ENCODE data around the gene PHF19.

PHF19 gene

GRCh38 chr9:120875195-120875565 lies 1.8 kb downstream of the PHF19 start:
- CTCF ChIA-PET = interaction anchor here (1.3 kb wide), 1 partner anchor 9 kb away, joined by 3 read pairs; no protein-coding TSS in a partner anchor
- POLR2A ChIA-PET = no interaction called here
- DNase-seq (ENCODE audit: low read depth, low spot score) = no peak
- TF ChIP-seq CTCF (IDR thresholded peaks at IDR 0.05; ENCODE audit: insufficient read depth, low read length, missing control alignments) = no peak
- H3K4me3 ChIP-seq (ENCODE audit: low read depth, low read length) = peak overlapping the region; percentile 67; the same call in 1 of the 2 replicates

- no peak for TF ChIP-seq CTCF (IDR thresholded peaks at IDR 0.05; ENCODE audit: insufficient read depth, low read length, missing control alignments)
- H3K4me3 ChIP-seq (ENCODE audit: low read depth, low read length) = no peak overlapping the region
- DNase-seq (ENCODE audit: low read depth, low spot score) = no peak
- ChIA-PET POLR2A (no interaction called here), CTCF (interaction anchor here (1.3 kb wide), 1 partner anchor 8 kb away, joined by 3 read pairs; no protein-coding TSS in a partner anchor)
Observed at GRCh38 chr9:120874226-120875194, 2.5 kb downstream of the PHF19 start.

DNA sequence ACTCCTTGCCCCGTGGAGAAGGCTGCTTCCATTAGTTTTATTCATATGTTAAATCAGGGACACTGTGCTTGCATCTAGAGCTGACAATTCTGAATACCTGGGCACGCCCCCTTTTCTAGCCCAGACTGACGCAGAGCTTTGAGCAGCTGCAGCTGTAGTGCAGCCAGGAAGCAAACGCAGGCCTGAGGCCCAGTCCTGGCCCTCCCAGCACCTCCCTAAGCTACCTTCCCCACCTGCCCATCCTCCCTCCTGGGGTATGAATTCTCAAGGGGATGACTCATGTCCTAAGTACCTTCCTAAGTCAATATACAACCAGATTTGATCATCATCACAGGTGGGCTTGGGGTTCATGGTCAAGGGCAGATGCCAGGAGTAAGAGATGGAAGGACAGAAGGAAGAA lies 3.5 kb downstream of the PHF19 start:
- CTCF ChIA-PET = interaction anchor here (1.2 to 1.7 kb wide), 2 partner anchors 63 to 187 kb away, joined by 3 to 8 read pairs; no protein-coding TSS in a partner anchor
- POLR2A ChIA-PET = no interaction called here
- no peak for TF ChIP-seq CTCF (IDR thresholded peaks at IDR 0.05; ENCODE audit: insufficient read depth, low read length, missing control alignments)
- DNase-seq (ENCODE audit: low read depth, low spot score) = no peak
- no peak overlapping the region for H3K4me3 ChIP-seq (ENCODE audit: low read depth, low read length)

DNA sequence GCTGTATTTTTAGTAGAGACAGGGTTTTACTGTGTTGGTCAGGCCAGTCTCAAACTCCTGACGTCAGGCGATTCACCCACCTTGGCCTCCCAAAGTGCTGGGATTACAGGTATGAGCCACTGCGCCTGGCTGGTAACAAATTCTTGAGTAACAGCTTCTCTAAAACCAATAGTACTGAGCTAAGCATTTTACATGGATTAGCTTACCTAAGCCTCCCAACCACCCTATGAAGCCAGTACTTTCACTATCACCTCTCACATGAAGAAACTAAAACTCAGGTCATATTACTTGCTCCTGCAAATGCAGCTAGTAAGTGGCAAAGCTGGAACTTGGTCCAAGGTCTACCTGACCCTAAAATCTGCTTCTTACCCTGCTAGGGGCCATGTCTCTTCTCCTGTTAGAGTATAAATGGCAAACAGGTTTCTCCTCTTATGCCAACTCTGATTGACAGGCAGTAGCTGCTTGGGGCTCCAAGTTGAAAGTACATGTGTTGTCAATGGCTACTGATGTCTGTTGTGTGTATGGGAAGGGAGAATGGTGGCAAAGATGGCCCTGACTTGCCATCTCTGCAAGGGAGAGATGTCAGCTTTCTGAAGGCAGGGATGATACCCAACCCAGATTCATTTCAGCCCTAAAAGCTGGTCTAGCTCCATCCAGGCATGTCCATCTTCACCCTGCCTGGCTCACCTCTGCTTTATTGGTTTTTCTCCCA lies 4.0 kb downstream of the PHF19 start:
- ChIA-PET CTCF (interaction anchor here (1.0 to 1.7 kb wide), 3 partner anchors 64 to 187 kb away, joined by 3 to 8 read pairs (median 3); no protein-coding TSS in a partner anchor), POLR2A (no interaction called here)
- H3K4me3 ChIP-seq (ENCODE audit: low read depth, low read length) = no peak overlapping the region
- TF ChIP-seq CTCF (IDR thresholded peaks at IDR 0.05; ENCODE audit: insufficient read depth, low read length, missing control alignments) = no peak
- DNase-seq (ENCODE audit: low read depth, low spot score) = no peak

DNA sequence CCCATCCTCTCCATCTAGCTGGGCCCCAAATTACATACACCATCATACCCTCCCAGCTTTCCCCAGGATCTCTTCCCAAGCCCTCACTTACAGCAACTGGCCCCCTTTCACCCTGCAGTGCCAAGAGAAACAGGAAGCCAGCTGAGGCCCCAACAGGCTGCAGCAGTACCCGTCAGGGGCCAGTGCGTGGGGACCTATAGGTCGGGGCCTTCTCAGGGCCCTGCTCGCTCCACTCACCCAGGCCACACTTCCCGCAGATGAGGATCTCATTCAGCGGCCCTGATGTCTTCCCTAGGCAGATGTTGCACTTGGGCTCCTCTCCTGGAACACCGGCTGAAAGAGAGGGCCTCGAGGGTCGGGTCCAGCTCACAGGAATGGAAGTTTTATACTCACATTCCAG lies 6.8 kb downstream of the PHF19 start:
- CTCF ChIA-PET = interaction anchor here (1.5 to 2.4 kb wide), 8 partner anchors 10 to 115 kb away, joined by 4 to 14 read pairs (median 6); partner anchors contain the start of gene TRAF1

More for the DNA sequence above, 6.8 kb downstream of the PHF19 start:
- POLR2A ChIA-PET = no interaction called here
- no peak overlapping the region for H3K4me3 ChIP-seq (ENCODE audit: low read depth, low read length)
- TF ChIP-seq CTCF (IDR thresholded peaks at IDR 0.05; ENCODE audit: insufficient read depth, low read length, missing control alignments) = no peak
- no peak for DNase-seq (ENCODE audit: low read depth, low spot score)

Data from AG04449 (cell line).